ENCODE data around the gene HKDC1.
"Not testable (repeated sequence)": the region's sequence is repeated elsewhere in the genome, so short reads cannot be mapped to it uniquely, and the experiment has no call there.

The HKDC1 gene

GRCh38 chr10:69242852-69243212, 22.7 kb downstream of the HKDC1 start:
- DNase-seq (ENCODE audit: low read depth) = no peak

- no peak for DNase-seq (ENCODE audit: low read depth)
Measured at GRCh38 chr10:69243817-69244216, 23.7 kb downstream of the HKDC1 start.

- no peak for DNase-seq (ENCODE audit: low read depth)
Measured at GRCh38 chr10:69246036-69246435, 25.9 kb downstream of the HKDC1 start.

- no peak for DNase-seq (ENCODE audit: low read depth)
Measured at GRCh38 chr10:69246581-69247312, 26.6 kb downstream of the HKDC1 start.

GRCh38 chr10:69247313-69247710, 27.2 kb downstream of the HKDC1 start:
- no peak for DNase-seq (ENCODE audit: low read depth)

GRCh38 chr10:69248117-69248730, 28.1 kb downstream of the HKDC1 start:
- no peak for DNase-seq (ENCODE audit: low read depth)

GRCh38 chr10:69250041-69250440, 29.9 kb downstream of the HKDC1 start:
- DNase-seq (ENCODE audit: low read depth) = no peak

GRCh38 chr10:69251417-69251816, 31.3 kb downstream of the HKDC1 start:
- DNase-seq (ENCODE audit: low read depth) = not testable (repeated sequence)

- no peak for DNase-seq (ENCODE audit: low read depth)
Measured at GRCh38 chr10:69253171-69253570, 33.0 kb downstream of the HKDC1 start.

GRCh38 chr10:69254877-69255276, 34.7 kb downstream of the HKDC1 start:
- no peak for DNase-seq (ENCODE audit: low read depth)

- no peak for DNase-seq (ENCODE audit: low read depth)
Measured at GRCh38 chr10:69259547-69260243, 39.6 kb downstream of the HKDC1 start.

- no peak for DNase-seq (ENCODE audit: low read depth)
Measured at GRCh38 chr10:69261184-69261583, 41.1 kb downstream of the HKDC1 start.

GRCh38 chr10:69262292-69262751, 42.2 kb downstream of the HKDC1 start:
- DNase-seq (ENCODE audit: low read depth) = no peak

- no peak for DNase-seq (ENCODE audit: low read depth)
Measured at GRCh38 chr10:69265521-69265920, 45.4 kb downstream of the HKDC1 start.

GRCh38 chr10:69268761-69269416, 48.8 kb downstream of the HKDC1 start:
- no peak for DNase-seq (ENCODE audit: low read depth)

GRCh38 chr10:69269761-69270160, 49.6 kb downstream of the HKDC1 start:
- DNase-seq (ENCODE audit: low read depth) = no peak

- DNase-seq (ENCODE audit: low read depth) = no peak
Measured at GRCh38 chr10:69270990-69271389, 50.9 kb downstream of the HKDC1 start.

GRCh38 chr10:69272624-69273023, 52.5 kb downstream of the HKDC1 start:
- DNase-seq (ENCODE audit: low read depth) = no peak

- DNase-seq (ENCODE audit: low read depth) = no peak
Measured at GRCh38 chr10:69275444-69275843, 55.3 kb downstream of the HKDC1 start.

GRCh38 chr10:69276503-69276902, 56.4 kb downstream of the HKDC1 start:
- DNase-seq (ENCODE audit: low read depth) = no peak

- DNase-seq (ENCODE audit: low read depth) = no peak
Measured at GRCh38 chr10:69278446-69278963, 58.4 kb downstream of the HKDC1 start, which contains the start of gene HK1. Gene HK1, plus strand, starts transcription at chr10:69278496.

- DNase-seq (ENCODE audit: low read depth) = no peak
Measured at GRCh38 chr10:69279110-69279509, 59.0 kb downstream of the HKDC1 start.

Measured in stimulated activated CD8-positive, alpha-beta memory T cell treated with anti-CD3 and anti-CD28 coated beads, Interleukin-4, amount 100 ng/mL, for 24 hours (primary cell).